Fibroblast of the conjunctiva (primary cell): ENCODE data around the gene GP9.
A peak's percentile ranks its signal among the peaks of the same experiment; 100 is the strongest.

Experiments used
- DNase-seq: peaks from one replicate; pipeline ENCODE4 v3.0.0-alpha.2; 2010; ENCODE audit warnings: low read depth

The GP9 gene

DNA sequence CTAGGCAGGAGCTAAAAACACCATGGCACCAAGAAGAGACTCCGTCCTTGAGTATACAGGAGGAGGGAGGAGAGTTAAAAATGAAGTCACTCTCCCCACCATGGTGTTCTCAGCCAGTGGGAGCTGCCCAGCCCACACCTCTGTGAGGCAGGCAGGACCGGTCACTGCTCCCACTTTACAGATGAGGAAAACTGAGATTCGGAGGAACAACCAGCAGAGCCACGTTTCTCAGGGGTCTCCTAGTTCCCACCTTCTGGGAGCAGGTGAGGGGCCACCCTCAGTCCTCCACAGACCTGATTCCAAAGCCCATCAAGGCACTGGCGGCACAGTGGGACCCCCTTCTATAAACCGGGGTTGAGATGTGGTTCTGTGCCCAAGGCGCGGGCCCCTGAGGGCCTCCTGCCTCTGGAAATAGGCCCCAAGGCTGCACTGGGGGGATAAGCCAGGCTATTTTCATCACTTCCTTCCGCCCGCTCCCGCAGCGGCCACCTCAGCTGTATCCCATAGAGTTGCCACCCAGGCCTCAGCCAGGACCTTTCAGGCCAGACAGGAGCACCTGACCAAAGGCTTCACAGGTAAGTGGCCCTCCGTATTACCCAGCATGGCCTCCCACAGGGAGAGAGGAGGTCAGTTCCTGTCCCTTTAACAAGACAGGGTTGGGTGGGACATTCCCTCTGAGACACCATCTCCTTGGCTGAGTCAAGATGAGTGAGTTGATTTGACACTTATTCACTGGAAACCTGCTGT, at the start of gene GP9:
GP9 (plus strand) TSS at position 504 of the 747 bp plus-strand sequence. CDS start 961 bp downstream, outside the sequence.
- DNase-seq = no peak

DNA sequence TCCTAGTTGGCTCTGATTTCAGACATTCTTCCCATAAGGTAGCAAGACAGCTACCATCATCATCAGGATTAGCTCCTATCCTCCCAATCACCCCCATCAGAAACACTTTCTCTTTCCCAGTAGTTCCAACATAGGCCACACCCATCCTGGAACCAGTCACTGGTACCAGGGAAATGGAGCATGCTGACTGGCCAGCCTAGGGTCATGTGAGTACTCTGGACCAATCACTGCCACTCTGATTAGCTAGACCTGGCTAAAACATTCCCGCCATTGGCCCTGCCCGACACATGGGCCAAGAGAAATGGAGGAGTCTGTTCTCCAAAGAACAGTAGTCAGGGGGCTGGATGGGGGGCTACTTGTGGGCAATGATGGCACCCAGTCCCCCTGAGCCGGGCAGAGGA, 47.1 kb upstream of the GP9 start:
- no peak for DNase-seq

DNA sequence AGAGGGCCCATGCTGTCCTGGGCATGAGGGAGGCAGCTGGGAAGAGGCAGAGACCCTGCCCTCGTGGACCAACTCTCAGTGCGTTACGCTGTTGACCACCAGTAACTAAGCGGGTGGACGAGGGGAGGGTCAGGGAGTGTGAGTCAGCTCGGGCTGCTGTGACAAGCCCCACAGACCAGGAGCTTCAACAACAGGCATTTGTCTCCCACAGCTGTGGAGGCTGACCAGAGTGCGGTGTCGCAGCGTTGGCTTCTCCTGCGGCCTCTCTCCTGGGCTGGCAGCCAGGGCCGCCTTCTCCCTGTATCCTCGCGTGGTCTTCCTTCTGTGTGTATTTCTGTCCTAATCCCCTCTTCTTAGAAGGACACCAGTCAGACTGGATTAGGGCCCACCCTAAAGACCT, 46.4 kb upstream of the GP9 start:
- DNase-seq = no peak

DNA sequence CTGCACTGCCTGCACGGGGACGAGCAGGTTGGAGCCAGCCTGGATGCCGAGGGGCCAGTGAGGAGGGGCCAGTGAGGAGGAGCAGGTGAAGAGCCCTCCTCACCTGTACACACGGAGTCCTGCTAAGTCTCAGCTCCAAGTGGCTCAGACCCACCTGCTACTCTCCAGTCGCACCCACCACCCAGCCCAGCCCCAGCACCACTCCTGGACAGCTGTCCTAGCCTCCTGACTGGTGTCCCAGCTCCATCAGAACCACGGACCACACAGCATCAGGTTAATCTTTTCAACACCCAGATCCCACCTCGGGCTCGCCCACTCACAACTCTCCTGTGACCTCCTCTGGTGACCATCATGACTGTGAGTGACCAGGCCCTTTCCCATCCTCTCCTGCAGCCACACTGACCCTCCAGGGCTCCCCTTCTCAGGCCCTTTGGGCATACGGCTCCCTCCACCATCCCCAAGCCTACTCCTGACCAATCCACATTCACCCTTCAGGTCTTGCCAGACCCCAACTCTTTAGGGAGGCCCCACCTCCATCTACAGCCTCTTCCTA, 45.7 kb upstream of the GP9 start:
- no peak for DNase-seq

DNA sequence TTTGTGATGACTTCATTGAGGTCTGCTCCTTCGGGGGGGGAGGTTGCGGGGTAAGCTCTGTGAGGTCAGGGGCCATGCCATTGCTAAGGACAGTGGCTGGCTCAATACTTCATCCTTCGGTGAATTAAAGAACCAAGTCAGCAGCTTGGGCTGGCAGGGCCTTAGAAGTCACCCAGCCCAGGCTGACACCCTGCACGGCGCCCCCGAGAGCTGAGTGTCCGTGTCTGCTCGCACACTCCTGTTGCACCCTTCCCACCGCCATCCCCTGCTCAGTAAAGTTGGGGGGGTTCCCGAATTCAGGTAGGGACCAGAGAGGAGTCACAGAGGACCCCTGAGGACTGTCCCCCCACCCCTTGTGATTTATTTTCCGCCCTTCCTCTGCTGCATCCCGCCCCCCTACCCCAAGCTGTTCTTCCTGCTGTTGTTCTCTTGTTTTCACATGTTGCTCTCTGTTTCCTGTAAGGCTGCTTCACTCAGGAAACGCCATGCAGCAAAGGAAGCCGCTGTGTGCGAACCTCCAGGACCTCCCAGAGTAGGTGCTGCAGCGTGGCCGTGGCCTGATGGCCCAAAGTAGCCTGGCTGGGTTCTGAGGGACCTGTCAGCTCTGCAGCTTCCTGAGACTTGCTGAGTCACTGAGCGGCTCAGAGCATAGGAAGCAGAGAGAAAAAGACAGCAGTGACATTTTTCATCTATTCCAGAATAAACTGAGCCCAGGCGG, 45.0 kb upstream of the GP9 start:
- DNase-seq = no peak

DNA sequence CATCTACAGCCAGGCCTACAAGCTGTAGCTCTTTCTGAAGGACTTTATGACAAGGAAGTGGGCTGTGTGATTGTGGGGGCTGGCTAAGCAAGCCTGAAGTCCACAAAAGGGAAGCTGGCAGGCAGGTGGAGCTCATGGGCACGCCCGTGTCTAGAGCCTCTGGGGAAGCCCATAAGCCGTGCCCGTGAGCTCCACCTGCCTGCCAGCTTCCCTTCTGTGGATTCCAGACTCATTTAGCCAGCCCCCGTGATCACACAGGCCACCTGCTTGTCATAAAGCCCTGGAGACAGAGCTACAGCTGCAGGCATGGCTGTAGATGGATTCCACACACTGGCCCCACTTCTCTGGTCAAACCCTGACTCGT, 44.2 kb upstream of the GP9 start:
- DNase-seq = no peak

DNA sequence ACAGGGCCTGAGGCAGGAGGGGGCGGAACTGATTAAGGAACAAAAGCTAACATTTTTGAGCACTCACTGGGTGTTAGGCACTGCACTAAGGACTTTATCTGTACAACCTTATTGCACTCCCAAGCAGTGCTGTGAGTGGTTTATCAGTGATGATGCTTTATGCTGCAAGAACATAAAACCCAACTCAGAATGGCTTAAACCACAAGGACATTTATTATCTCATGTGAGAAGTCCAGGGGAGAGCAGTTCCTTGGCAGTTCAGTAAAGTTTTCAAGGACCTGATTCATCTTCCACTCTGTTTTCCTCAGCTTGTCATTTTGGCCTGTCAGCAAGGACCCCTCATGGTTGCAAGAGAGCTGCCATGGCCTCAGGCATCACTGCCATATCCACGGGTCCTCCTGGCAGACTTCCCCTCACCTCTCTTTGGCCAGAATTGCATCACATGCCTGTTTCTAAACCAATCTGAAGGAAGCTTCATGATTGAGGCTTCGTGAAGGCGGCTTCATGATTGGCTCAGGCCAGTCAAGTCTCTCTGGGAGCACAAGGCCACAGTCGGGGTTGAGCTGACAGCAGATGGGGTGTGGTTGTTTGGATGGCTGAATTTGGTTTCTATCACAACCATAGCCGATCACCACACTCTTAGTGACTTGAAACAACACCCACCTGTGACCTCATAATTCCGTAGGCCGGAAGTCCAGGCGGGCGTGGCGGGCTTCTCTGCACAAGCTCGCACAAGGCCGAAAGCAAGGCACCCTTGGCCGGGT, 43.7 kb upstream of the GP9 start:
- no peak for DNase-seq

DNA sequence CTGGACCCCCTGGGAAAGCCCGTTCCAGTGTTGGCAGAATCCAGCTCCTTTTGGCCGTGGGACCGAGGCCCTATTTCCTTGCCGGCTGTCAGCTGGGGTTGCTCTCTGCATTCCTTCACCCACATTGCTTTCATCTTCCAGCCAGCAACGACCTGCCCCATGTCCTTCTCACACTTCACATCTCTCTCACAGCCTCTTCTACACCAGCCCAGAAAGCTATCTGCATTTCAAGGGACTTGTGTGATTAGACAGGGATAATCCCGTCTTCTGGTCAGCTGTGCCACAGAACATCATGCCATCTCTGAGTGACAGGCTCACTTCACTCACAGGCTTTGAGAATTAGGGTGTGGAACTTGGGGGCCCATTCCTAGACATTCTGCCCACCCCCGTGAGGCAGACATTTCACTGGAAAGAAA, 43.1 kb upstream of the GP9 start:
- DNase-seq = no peak

DNA sequence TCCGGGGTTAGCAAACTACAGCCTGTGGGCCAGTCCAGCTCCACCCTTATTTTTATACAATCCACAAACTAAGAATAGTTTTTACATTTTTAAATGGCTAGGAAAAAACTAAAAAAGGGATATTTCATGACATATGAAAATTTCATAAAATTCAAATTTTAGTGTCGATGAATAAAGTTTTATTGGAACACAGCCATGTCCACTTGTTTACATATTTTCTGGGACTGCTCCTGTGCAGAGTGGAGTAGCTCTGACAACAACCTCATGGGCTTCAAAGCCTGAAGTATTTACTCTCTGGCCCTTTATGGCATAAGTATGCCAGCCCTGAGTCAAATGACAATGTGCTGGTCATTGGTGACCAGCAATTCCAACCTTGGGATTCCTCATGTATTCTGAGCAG, 42.3 kb upstream of the GP9 start:
- no peak for DNase-seq

DNA sequence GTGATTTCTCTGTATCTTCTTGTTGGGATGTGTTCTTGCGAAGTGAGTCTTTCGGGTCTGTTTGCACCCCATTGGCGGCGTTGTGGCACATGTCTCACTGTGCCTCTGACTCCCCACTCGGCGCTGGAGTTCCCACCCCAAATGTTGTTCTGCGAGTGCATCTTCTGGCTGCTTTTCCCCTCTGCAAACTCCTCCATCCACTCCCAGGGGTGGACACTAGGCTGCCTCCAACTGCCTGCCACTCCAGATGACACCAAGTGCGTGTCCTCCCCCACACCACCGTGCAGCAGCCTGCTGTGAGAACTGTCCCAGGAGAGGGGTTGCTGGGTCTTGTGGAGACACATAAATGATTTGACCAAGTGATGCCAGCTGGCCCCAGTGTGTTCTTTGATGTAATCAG, 41.8 kb upstream of the GP9 start:
- DNase-seq = no peak

DNA sequence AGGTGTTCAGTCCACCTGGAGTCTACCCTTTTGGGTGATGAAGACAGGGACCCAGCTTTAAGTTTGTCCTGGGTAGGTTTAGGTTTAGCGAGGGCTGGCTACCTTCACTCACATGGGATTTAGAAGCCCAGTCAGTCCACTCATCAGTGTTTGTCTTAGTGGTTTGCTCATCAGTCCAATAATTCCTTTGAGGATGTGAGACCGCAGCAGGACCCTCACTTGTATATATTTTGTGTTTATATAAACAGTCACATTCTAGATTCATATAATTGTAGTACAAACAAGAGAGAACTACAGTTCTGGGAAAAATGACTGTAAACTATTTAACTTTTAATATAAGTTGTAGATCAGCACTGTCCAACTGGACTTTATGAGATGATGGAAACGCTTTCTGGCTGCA, 41.3 kb upstream of the GP9 start:
- no peak for DNase-seq

DNA sequence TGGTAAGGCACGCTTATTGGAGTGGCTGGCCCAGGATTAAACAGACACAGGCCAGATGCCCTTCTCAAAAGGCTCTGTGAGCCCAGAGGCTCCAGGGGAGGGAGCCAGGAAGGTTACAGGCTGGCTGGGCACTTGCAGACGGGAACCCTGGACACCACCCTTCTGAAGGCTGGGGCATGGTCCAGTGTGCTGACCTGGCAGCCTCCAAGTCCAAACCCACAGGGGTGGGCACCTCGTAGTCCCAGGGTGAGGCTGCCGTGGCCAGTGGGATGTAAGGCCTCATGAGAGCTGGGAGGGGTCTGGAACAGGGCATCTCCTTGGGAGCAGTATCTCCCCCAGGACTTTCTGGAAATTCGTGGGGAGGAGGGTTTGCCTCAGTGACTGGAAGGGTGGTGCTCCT, 39.9 kb upstream of the GP9 start:
- DNase-seq = no peak

DNA sequence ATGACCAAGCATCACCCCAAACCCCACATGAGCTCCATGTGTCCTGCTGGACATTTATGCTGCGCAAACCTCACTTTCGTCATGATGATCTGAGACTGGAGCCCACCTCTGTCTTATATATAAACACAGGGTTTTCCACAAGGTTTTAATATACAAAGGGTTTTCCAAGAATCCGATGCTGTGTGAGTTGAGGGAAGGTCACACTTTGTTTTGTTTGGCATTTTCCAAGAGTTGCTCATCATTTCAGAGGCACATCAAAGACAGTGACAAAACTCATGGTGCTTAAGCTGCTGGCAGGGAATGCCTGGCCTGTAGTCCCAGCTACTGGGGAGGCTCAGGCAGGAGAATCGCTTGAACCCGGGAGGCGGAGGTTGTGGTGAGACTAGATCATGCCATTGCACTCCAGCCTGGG, 39.4 kb upstream of the GP9 start:
- DNase-seq = no peak

DNA sequence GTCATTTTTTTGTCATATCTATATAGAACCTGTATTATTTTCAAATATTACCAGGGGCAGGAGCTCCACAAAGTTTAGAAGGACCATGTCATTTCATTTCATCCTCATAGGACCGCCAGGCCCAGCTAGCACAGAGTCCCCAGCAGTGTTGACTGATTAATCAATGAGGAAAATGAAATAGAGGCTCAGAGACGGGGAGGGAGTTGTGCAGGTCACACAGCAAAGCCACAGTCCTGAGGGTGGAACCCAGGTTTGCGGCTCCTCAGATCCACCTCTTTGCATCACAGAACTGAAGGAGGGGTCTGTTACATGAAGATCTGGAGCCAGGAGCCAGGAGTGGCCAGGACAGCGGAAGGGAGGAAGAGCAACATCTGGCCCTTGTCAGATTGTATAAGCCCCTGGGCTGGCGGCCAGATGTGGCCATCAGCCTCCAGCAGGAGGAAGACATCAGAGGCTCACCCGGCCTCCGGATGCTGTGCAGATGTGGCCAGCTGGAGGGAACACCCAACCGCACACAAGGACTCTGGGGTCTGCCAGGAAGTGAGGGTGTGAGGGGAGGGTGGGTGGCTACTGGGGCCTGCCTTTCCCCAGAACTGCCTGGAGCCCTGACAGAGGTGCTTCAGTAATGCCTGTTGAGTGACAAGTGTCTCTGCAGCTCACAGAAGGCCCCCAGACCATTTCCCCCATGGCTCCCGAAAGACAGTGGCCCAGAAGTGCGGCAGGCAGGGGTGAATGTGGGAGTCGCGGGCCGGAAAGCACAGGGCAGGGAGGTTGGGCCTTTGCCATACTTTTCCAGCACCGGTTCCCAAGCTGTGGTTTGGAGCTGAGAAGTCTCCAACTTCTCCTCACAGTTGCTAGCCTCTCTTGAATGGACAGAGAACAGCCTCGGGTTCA, 38.2 kb upstream of the GP9 start:
- DNase-seq = no peak

DNA sequence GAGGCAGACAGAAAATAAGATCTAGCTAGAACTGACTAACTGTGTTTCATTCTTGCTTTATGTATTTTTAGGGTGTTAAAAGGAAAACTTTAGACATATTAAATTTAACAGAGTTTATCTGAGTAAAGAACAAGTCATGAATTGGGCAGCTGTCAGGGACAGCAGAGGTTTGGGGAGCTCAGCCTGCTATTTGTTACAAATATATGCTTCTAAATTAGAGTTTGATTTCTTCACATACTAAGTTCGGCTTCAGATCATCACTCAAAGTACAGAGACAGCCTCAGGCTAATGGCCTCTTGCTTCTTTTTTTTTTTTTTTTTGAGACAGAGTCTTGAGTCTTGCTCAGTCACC, 37.6 kb upstream of the GP9 start:
- no peak for DNase-seq

DNA sequence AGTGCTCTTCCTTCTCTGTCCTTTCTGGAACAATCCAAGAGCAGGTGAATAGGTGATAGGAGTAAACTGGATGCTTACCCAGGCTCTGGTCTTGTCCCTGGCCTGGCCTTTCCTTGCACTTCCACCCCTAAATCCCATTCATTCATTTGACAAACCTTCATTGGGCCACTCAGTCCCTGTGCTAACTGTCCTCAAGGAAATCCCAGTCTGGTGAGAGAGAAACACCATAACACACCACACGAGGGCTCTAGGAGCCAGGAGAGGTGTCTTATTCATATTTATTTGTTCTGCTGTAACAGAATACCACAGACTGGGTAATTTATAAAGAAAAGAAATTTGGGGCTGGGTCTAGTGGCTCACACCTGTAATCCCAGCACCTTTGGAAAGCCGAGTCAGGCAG, 36.7 kb upstream of the GP9 start:
- no peak for DNase-seq

DNA sequence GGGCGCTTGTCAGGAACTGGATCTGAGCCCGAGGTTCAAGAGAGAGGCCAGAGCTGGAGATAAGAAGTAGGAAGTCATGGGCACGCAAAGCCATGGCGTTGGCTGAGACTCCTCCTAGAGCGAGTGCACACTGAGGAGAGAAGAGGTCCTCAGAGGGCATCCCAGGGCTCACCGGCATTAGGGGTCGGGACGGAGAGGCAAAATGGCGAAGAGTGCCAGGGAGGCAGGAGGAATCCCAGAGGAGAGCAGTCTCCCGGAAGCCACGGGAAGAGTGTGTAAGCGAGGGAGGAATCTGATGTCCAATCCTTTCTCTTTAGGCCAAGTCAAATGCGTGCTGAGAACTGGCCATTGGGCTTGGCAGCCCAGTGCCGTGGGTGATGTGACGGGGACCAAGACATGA, 35.5 kb upstream of the GP9 start:
- no peak for DNase-seq

DNA sequence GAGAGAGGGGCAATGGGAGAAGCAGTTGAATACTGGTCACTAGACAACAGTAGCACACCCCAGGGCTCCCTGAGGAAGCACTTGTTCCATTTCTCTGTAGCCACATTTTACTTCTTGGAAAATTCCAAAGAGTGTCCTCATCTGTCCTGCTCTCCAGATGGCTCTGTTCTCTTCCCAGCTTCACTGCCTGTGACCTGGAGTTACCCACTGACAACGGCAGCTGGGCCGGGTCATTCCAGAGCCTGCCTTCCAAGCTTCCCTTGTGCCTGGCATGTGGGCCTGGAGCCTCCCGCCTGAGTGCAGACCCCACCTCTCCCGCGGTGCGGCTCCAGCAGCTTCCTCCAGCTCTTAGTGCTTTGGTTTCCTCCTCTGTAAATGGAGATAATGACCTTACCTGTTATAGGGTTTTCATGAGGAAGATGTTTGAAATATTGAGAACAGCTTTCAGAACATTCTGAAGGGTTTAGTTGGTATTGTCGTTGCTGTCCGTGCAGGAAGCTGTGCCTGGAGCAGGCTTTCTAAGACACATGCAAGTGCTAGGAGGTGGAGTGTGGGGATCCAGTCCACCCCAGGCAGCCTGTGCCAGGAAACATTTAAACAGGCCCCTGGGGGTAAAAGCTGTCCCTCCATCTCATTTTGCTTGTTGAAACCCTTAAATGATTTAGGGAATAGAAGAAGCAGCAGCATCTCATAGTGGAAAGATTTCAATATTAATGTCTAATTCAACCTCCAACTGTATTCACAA, 34.7 kb upstream of the GP9 start:
- DNase-seq = no peak

DNA sequence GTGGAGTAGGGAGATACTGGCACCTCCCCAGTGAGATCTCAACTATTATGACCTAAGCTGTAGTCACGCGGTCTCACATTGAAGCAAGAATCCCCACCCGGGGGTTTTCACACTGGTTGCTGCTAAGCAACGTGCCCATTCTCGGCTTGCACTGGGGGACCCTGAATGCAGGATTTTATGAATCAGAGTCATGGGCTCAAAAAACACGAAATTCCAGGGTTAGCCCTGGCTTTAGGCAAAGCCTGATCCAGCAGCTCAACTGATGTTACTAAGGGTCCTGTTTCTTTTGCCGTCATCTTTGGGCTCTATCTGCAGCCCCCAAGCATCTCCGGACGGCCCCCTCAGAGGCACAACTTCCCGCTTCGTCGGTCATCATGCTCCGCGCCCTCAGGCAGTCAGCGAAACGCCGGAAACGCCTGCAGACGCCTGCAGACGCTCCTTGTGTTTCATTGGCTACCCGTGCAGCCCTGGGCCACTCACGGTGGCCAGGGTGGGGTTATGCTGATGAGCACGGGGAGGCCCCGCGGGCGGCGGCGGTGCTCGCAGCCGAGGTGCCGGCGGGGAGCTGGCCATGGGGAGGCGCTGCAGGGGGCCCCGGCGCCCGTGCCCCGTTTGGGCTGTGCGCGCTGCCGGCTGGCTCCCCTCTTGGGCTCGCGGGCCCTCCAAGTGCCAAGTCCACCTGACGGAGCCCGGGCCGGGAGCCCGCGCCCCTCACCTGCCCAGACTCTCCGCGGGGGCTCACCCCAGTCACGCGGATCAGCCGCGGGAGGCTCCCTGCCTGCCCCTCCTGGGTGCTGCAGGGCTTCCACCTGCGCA, 33.6 kb upstream of the GP9 start:
- peak; percentile 57 for DNase-seq

DNA sequence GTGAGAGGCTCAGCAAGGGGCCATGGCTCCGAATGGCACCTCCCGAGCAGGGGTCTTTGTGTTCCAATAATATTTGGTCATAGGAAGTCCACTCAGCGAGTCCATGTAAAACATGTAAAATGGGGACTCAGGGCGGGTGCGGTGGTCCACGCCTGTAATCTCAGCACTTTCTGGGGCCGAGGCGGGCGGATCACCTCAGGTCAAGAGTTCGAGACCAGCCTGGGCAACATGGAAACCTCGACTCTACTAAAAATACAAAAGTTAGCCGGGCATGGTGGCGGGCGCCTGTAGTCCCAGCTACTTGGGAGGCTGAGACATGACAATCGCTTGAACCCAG, 33.1 kb upstream of the GP9 start:
- DNase-seq = no peak
